ENCODE results near the gene SNX6. TPM values are rescaled to one million over a fixed set of nuclear protein-coding genes. Genes with fewer than 3 reads are reported as not detected.
"Not testable (repeated sequence)": the region's sequence is repeated elsewhere in the genome, so short reads cannot be mapped to it uniquely, and the experiment has no call there.

SNX6 gene
- total RNA-seq, 1 experiment from 2014 or later = 64.2 TPM

DNA sequence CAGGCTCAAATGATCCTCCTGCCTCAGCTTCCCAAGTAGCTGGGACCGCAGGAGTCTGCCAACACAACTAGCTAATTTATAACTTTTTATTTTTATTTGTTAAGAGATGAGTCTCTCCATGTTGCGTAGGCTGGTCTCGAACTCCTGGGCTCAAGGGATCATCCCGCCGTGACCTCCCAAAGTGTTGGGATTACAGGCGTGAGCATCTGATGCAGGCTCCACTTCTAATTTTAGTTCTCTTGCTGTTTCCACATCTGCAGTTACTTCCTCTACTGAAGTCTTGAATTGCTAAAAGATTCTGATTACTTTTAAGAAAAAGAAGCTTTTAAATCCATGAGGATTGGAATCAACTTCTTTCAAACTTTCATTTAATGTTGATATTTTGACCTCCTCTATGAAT lies 13.4 kb upstream of the SNX6 start:
- POLR2A ChIA-PET (ENCODE audit: low non-redundant PET) = interaction anchor here (1.0 kb wide), 1 partner anchor 13 kb away, joined by 3 read pairs; the partner anchor contains the start of gene SNX6
- CTCF ChIA-PET = no interaction called here
- TF ChIP-seq, protein P1, sequence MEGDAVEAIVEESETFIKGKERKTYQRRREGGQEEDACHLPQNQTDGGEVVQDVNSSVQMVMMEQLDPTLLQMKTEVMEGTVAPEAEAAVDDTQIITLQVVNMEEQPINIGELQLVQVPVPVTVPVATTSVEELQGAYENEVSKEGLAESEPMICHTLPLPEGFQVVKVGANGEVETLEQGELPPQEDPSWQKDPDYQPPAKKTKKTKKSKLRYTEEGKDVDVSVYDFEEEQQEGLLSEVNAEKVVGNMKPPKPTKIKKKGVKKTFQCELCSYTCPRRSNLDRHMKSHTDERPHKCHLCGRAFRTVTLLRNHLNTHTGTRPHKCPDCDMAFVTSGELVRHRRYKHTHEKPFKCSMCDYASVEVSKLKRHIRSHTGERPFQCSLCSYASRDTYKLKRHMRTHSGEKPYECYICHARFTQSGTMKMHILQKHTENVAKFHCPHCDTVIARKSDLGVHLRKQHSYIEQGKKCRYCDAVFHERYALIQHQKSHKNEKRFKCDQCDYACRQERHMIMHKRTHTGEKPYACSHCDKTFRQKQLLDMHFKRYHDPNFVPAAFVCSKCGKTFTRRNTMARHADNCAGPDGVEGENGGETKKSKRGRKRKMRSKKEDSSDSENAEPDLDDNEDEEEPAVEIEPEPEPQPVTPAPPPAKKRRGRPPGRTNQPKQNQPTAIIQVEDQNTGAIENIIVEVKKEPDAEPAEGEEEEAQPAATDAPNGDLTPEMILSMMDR (conservative IDR thresholded peaks at IDR 0.05; ENCODE audit: low read depth, low read length) = no peak
- TF ChIP-seq EZH2 (IDR thresholded peaks at IDR 0.05; ENCODE audit: borderline replicate concordance, low read depth, low read length, poor library complexity, severe bottlenecking) = no peak
- H3K4me1 ChIP-seq (ENCODE audit: insufficient read depth, low read length, poor library complexity, severe bottlenecking) = no peaks in the 10 kb centered on the region
- no peaks in the 10 kb centered on the region for H3K27me3 ChIP-seq (replicated peaks; ENCODE audit: insufficient read depth, low read depth, low read length, poor library complexity)
- no TSS peak for BruUV-seq (replicated peaks)
- intact Hi-C loops (cut with micrococcal nuclease; ENCODE audit: unreplicated experiment) = no loop called here
- no peak for DNase-seq (ENCODE audit: low spot score)
- H3K27ac ChIP-seq (ENCODE audit: low read depth, low read length, poor library complexity, severe bottlenecking) = no peak overlapping the region
- H3K4me3 ChIP-seq (ENCODE audit: low read depth, low read length, poor library complexity, severe bottlenecking) = no peak overlapping the region
- no peaks in the 10 kb centered on the region for H3K9me3 ChIP-seq (ENCODE audit: low read depth, low read length, poor library complexity, severe bottlenecking)
- no peaks in the 10 kb centered on the region for H3K36me3 ChIP-seq (ENCODE audit: insufficient read depth, low read length, poor library complexity, severe bottlenecking)

GRCh38 chr14:34642595-34642994 lies 12.6 kb upstream of the SNX6 start:
- ChIA-PET POLR2A (ENCODE audit: low non-redundant PET) (interaction anchor here (1.0 kb wide), 1 partner anchor 13 kb away, joined by 3 read pairs; the partner anchor contains the start of gene SNX6), CTCF (no interaction called here)

GRCh38 chr14:34640826-34641225 lies 10.9 kb upstream of the SNX6 start:
- POLR2A ChIA-PET (ENCODE audit: low non-redundant PET) = no interaction called here
- CTCF ChIA-PET = no interaction called here
- Histone ChIP-seq H3K27ac (ENCODE audit: low read depth, low read length, poor library complexity, severe bottlenecking) (no peak overlapping the region), H3K27me3 (replicated peaks; ENCODE audit: insufficient read depth, low read depth, low read length, poor library complexity) (no peaks in the 10 kb centered on the region), H3K9me3 (ENCODE audit: low read depth, low read length, poor library complexity, severe bottlenecking) (no peaks in the 10 kb centered on the region), H3K36me3 (ENCODE audit: insufficient read depth, low read length, poor library complexity, severe bottlenecking) (no peaks in the 10 kb centered on the region), H3K4me3 (ENCODE audit: low read depth, low read length, poor library complexity, severe bottlenecking) (no peak overlapping the region), H3K4me1 (ENCODE audit: insufficient read depth, low read length, poor library complexity, severe bottlenecking) (no peaks in the 10 kb centered on the region)
- no peak for DNase-seq (ENCODE audit: low spot score)
- no peak for TF ChIP-seq EZH2 (IDR thresholded peaks at IDR 0.05; ENCODE audit: borderline replicate concordance, low read depth, low read length, poor library complexity, severe bottlenecking)
- TF ChIP-seq, protein P1 (conservative IDR thresholded peaks at IDR 0.05; ENCODE audit: low read depth, low read length) = no peak
- intact Hi-C loops (cut with micrococcal nuclease; ENCODE audit: unreplicated experiment) = no loop called here
- no TSS peak for BruUV-seq (replicated peaks)

More at GRCh38 chr14:34642595-34642994, 12.6 kb upstream of the SNX6 start:
- H3K36me3 ChIP-seq (ENCODE audit: insufficient read depth, low read length, poor library complexity, severe bottlenecking) = no peaks in the 10 kb centered on the region
- no peak for TF ChIP-seq EZH2 (IDR thresholded peaks at IDR 0.05; ENCODE audit: borderline replicate concordance, low read depth, low read length, poor library complexity, severe bottlenecking)
- TF ChIP-seq, protein P1 (conservative IDR thresholded peaks at IDR 0.05; ENCODE audit: low read depth, low read length) = no peak
- no peaks in the 10 kb centered on the region for H3K4me1 ChIP-seq (ENCODE audit: insufficient read depth, low read length, poor library complexity, severe bottlenecking)
- no peak overlapping the region for H3K4me3 ChIP-seq (ENCODE audit: low read depth, low read length, poor library complexity, severe bottlenecking)
- H3K27me3 ChIP-seq (replicated peaks; ENCODE audit: insufficient read depth, low read depth, low read length, poor library complexity) = no peaks in the 10 kb centered on the region
- H3K27ac ChIP-seq (ENCODE audit: low read depth, low read length, poor library complexity, severe bottlenecking) = no peak overlapping the region
- intact Hi-C loops (cut with micrococcal nuclease; ENCODE audit: unreplicated experiment) = no loop called here
- no peaks in the 10 kb centered on the region for H3K9me3 ChIP-seq (ENCODE audit: low read depth, low read length, poor library complexity, severe bottlenecking)
- BruUV-seq (replicated peaks) = no TSS peak
- DNase-seq (ENCODE audit: low spot score) = no peak

GRCh38 chr14:34634360-34634771 lies 4.4 kb upstream of the SNX6 start:
- CTCF ChIA-PET; H3K36me3 ChIP-seq (ENCODE audit: insufficient read depth, low read length, poor library complexity, severe bottlenecking); DNase-seq (ENCODE audit: low spot score); H3K9me3 ChIP-seq (ENCODE audit: low read depth, low read length, poor library complexity, severe bottlenecking); H3K27ac ChIP-seq (ENCODE audit: low read depth, low read length, poor library complexity, severe bottlenecking); POLR2A ChIA-PET (ENCODE audit: low non-redundant PET); intact Hi-C loops (cut with micrococcal nuclease; ENCODE audit: unreplicated experiment); BruUV-seq (replicated peaks); H3K27me3 ChIP-seq (replicated peaks; ENCODE audit: insufficient read depth, low read depth, low read length, poor library complexity); H3K4me3 ChIP-seq (ENCODE audit: low read depth, low read length, poor library complexity, severe bottlenecking); H3K4me1 ChIP-seq (ENCODE audit: insufficient read depth, low read length, poor library complexity, severe bottlenecking): not testable (repeated sequence)
